HL-60 (cell line): ENCODE measurements around the gene BCCIP.
A peak's percentile ranks its signal among the peaks of the same experiment; 100 is the strongest.

ENCODE experiments used
- microRNA-seq: library from miRNA; unstranded; fragments of <30 nt; microRNA quantifications from one replicate; pipeline ENCODE4, GENCODE V29; 2018

BCCIP gene

Small RNAs within 50 kb of the gene (microRNA-seq; reads per million reads assigned to microRNA genes)
- 12.7 reads per million, percentile 37 among the genes with 10 or more reads in this experiment for gene MIR4484
